HG02588 (cell line): ENCODE results near the gene GNAL.
"Not testable (repeated sequence)": the region's sequence is repeated elsewhere in the genome, so short reads cannot be mapped to it uniquely, and the experiment has no call there.

Source experiments
- ATAC-seq: cut with Tn5 transposase; IDR thresholded peaks from one replicate; pipeline ENCODE4 v1.9.1; 2021; ENCODE audit warnings: mild to moderate bottlenecking, moderate library complexity; ENCODE audit not compliant: unreplicated experiment

The GNAL gene

DNA sequence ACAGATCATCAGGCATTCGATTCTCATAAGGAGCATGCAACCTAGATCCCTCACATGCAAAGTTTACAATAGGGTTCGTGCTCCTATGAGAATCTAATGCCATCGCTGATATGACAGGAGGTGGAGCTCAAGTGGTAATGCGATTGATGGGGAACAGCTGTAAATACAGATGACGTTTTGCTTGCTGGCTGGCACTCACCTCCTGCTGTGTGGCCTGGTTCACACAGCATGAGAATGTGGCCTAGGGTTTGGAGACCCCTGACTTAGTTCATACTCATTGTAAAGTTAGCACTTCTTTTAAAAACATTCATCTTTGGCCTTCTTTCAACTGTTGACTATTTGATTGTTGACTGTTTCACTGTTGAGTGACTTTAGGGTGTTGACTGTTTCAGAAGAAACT is 153.5 kb downstream of the GNAL start:
- no peak for ATAC-seq

- ATAC-seq = no peak
These were observed 155.4 kb downstream of the GNAL start for GRCh38 chr18:11844436-11844835.

DNA sequence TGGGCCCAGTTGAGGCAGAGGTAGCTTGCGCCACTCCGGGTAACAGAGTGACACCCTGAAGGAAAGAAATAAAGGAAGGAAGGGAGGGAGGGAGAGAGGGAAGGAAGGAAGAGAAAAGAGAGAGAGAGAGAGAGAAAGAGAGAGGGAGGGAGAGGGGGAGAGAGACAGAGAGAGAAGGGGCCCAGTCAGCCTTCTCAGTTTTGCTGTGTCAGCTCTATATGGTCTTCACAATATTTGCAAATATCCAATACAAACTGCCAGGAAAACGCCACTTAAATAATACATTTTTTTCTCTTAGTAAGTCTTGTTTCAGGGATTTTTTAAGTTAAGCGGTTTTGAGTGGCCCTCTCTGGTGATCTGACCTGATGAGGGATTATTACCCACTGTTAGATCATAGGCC is 156.6 kb downstream of the GNAL start:
- no peak for ATAC-seq

- no peak for ATAC-seq
These were observed 158.7 kb downstream of the GNAL start for GRCh38 chr18:11847811-11848210.

DNA sequence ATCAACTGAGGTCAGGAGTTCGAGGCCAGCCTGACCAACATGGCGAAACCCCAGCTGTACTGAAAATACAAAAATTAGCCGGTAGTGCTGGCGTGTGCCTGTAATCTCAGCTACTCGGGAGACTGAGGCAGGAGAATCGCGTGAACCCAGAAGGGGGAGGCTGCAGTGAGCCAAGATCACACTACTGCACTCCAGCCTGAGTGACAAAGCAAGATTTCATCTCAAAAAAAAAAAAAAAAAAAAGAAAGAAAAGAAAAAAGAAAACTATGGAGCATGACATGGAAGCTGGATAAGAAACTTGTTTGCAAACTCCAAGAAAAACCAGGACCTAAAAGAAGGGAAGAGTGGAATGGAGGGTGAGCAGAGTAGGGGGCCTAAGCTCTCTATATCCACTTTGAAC is 160.2 kb downstream of the GNAL start:
- ATAC-seq = no peak

GRCh38 chr18:11849841-11850634 is 161.0 kb downstream of the GNAL start:
- no peak for ATAC-seq

GRCh38 chr18:11850821-11851145 is 161.7 kb downstream of the GNAL start:
- ATAC-seq = peak; percentile 25

DNA sequence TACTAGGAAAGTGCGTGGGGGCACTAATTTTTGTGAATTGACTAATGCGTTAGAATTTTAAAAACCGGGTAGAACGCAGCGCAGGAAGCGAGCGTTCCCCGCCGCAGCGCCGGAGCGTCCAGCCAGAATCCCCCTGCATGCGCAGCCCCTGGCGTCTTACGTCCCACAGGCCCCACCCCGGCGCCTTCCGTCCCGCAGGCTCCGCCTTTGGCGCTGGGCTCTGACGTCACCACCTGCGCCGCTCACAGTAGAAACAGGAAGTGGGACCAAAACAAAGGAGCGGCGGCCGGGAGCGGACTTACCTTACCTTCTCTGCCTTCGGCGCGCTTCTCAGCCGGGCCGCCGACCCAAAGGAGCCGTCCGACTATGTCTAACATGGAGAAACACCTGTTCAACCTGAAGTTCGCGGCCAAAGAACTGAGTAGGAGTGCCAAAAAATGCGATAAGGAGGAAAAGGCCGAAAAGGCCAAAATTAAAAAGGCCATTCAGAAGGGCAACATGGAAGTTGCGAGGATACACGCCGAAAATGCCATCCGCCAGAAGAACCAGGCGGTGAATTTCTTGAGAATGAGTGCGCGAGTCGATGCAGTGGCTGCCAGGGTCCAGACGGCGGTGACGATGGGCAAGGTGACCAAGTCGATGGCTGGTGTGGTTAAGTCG is 162.2 kb downstream of the GNAL start, which contains the start of gene CHMP1B:
CHMP1B (plus strand) TSS at position 268 of the 660 bp plus-strand sequence; CDS start at position 367, 99 bp downstream.
- ATAC-seq = peak; percentile 97

DNA sequence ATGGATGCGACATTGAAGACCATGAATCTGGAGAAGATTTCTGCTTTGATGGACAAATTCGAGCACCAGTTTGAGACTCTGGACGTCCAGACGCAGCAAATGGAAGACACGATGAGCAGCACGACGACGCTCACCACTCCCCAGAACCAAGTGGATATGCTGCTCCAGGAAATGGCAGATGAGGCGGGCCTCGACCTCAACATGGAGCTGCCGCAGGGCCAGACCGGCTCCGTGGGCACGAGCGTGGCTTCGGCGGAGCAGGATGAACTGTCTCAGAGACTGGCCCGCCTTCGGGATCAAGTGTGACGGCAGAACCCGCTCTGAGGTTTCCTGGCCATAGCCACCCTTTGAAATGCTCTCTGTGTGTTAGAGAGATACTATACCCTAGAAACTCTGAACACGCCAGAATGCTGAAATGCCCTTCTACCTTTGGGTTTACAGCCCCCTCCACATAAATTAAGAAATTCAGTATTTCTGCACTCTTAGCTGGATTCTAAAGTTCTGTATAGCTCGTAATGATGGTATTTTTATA is 162.8 kb downstream of the GNAL start:
- peak; percentile 28 for ATAC-seq

DNA sequence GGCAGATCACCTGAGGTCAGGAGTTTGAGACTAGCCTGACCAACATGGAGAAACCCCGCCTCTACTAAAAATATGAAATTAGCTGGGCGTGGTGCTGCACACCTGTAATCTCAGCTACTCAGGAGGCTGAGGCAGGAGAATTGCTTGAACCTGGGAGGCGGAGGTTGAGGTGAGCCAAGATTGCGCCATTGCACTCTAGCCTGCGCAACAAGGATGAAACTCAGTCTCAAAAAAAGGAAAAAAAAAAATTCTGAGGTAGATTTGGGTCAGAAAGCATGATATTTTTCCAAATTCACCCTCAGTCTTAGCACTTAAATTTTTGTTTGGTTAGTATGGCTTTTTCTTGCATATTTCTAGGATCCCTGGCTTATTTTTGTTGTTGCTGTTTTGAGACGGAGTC is 165.5 kb downstream of the GNAL start:
- ATAC-seq = not testable (repeated sequence)

- no peak for ATAC-seq
These were observed 168.3 kb downstream of the GNAL start for GRCh38 chr18:11857177-11857887.

DNA sequence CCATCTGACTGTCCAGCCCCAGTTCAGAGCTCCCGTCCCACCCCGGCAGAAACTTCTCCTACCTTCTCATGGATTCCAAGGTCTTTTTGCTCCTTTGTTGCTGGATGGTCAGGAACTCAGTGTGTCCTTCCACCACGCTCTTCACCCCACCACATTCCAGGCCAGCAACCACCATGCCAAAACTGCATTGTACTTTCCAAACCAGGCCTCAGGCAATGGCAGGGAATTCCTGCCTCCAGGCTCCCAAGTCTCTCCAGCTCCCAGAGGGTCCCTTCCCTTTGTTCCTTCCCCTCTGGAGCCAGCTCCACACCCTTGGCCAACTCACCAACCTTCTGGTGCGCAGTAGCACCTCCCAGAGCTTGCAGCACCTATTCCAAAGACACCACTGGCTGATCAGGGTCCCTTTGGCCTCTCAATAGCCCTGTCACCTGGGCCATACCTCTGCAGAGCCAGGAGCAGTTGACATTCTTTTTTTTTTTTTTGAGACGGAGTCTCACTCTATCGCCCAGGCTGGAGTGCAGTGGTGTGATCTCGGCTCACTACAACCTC is 170.3 kb downstream of the GNAL start:
- ATAC-seq = no peak

DNA sequence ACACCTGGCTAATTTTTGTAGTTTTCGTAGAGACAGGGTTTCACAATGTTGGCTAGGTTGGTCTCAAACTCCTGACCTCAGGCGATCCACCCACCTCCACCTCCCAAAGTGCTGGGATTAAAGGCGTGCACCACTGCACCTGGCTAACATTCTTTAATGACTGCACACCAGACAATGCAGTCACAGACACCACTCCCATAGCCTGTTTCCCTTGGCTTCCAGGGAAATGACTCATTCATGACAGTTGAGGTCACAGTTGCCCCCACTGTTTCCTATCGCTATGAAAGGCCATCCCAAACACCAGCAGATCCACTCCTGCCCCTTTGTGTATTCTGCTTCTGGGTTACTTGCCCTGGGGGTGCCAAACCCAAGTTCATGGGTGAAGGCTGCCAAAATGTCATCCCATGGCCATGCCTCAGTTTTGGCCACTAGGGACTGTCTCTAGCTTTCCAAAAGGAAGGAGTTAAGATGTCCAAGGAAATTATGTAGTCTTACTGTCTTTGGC is 170.9 kb downstream of the GNAL start:
- ATAC-seq = no peak

DNA sequence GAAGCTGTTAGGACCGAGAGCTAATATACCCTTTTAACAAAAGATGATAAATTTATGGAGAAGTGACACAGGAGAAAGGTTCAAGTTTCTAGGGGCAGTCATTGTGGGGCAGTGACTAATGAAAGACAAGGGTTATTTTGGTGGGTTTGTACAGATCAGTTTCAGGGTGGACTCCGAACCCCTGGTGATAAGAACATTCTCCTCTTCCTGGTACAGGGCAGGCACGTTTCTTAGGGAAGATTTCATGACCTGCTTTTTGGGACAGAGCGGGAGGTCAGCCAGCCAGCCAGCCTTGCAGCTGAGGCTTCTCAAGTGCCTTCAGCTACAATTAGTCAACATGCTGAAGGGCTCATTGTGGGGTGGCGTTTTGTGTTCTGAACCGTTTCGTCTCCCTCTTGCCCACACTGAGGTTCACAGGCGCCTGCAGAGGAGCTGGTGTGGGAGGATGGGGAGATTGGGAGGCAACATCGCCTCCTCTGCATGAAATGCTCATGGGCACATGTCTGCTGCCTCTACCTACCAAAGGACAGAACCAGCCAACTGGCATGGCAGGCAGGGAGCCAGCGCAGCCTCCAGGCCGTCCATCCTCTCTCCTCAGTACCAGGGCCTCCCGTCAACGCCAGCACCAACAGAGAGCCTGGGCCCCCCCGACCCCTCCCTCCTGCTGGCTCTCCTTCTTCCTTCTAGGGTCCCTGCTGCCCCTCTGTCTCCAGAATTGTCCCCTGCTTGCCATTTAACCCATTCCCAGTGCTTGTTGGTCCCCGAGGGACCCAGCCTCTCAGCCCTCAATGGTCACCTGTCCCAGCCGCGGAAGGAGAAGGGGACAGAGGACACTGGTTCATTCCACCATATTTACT is 171.8 kb downstream of the GNAL start:
- ATAC-seq = no peak

DNA sequence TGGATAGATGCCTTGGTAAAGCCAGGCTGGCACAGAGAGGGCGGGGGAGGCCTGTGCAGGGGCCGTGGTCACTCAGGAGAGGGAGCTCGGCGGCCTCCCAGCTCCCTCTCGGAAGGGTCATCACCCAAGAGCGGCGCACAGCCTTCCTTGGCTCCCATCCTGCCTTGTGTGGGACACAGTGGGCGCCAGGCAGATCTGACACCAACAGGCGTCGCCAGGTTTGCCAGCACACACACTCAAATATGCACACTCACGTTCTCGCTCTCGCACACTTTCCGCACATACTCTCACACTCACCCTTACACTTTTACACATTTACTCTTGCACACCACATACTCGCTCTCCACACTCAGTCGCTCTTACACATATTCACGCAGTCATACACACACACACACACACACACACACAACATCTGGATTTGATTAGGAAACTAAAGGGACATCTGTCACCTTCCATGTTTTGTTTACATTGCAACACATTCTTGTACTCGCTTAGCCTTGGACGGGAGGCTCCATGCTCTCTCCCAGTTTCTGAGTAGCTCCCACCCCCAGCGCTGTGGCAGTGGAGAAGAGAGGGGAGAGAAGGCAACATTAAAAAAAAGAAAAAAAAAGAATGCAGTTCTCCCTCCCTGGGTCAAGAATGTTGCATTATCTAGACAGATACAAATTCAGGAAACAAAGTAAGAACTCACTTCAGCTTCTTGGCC is 172.7 kb downstream of the GNAL start:
- no peak for ATAC-seq

GRCh38 chr18:11862468-11863137 is 173.5 kb downstream of the GNAL start:
- ATAC-seq = no peak

DNA sequence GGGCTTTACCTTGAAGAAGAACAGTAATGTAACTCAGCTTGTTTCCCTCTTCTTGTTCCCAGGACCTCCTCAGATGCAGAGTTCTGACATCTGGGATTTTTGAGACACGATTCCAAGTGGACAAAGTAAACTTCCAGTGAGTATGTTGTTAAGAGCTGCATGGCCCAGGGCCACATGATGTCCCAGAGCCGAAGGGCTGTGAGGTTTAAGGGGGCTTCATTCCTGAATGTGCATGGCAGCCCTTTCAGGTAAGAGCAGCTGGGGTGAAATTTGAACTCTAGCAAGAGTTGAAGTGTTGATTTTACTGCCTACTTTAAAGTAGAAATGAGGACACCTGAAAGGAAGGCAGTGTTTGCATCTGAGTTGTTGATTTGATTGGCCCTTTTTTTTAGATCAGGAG is 175.4 kb downstream of the GNAL start:
- ATAC-seq = no peak

DNA sequence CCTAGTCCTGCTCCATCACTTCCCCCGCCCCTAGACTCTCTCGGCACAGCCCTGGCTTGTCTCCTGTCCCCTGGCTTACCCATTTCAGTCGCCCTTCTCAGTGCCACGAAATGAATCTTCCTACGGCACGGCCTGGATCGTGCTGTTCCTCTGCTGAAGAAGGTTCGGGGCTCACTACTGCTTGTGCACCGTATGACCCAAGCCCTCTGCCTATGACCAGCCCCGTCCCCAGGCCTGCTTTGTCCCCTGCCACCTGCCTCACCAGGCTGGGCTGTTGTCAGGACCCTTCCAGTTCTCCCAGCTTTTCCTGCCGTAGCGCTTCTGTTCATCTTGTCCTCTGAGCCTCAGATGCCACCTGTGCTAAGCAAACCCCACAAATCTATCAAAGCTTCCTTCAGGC is 176.0 kb downstream of the GNAL start:
- no peak for ATAC-seq

DNA sequence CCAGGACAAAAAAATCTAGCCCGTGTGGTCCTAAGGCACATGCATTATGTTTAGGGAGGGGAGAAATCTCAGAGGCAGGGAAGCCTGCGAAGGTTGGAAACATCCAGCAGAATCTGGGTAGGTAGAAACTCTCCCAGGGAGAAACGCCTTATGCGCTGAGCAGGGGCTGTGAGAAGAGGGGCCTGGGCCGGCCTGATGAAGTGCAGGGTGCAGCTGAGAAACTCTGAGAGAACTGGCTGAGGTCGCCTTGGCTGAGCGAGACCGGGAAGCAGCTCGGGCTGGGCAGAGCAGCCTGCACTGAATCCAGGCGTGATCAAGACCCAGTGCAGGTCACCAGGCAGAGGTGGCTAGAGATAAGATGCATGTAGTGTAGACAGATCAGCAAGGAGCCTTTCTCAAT is 177.3 kb downstream of the GNAL start:
- ATAC-seq = no peak
